Suprapubic skin (tissue), 4 donors: ENCODE measurements around the gene OR8G5.

ENCODE experiments used
- POLR2A ChIP-seq, 2 donors: fragments of 450-650 bp; IDR thresholded peaks; one replicate each; pipeline ENCODE4 v1.6.1; 2017; ENCODE audit warnings: antibody characterized with exemption in 2 of 2, mild to moderate bottlenecking in 2 of 2, moderate library complexity in 2 of 2
- POLR2AphosphoS5 ChIP-seq, 3 donors: sonication (generic); formaldehyde crosslinking; IDR thresholded peaks; one replicate each; pipeline ENCODE4 v1.6.1; 2017; ENCODE audit warnings: antibody characterized with exemption in 3 of 3
- TF ChIP-seq, protein P1 (sequence below), 2 donors: fragments of 200-600 bp in 1 of 2; fragments of 450-650 bp in 1 of 2; sonication (generic) in 1 of 2; IDR thresholded peaks; one replicate each; pipeline ENCODE4 v1.5.1; 2016 to 2019; ENCODE audit warnings: antibody characterized with exemption in 2 of 2, mild to moderate bottlenecking in 1 of 2, moderate library complexity in 1 of 2

DNA sequence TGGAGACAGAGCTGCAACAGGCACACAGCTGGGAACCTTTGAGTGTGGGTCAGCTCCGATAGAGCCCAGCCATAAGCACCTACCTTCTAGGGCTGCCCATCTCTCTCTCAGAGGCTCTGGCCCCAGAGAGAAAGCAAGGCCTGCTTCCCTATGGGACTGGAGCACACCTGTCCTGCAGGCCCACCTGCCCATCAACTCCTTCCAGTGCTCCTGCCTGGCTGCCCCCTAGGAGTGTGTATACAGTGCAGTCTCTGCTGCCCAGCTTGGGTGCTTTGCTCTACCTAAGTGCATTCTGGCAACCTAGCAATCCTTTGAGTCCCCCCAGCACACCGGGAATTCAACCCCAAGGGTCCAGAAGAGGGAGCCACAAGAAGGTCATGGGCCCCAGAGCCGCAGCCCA is 21.0 kb downstream of the OR8G5 start:
- TF ChIP-seq, protein P1, sequence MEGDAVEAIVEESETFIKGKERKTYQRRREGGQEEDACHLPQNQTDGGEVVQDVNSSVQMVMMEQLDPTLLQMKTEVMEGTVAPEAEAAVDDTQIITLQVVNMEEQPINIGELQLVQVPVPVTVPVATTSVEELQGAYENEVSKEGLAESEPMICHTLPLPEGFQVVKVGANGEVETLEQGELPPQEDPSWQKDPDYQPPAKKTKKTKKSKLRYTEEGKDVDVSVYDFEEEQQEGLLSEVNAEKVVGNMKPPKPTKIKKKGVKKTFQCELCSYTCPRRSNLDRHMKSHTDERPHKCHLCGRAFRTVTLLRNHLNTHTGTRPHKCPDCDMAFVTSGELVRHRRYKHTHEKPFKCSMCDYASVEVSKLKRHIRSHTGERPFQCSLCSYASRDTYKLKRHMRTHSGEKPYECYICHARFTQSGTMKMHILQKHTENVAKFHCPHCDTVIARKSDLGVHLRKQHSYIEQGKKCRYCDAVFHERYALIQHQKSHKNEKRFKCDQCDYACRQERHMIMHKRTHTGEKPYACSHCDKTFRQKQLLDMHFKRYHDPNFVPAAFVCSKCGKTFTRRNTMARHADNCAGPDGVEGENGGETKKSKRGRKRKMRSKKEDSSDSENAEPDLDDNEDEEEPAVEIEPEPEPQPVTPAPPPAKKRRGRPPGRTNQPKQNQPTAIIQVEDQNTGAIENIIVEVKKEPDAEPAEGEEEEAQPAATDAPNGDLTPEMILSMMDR (IDR thresholded peaks at IDR 0.05) = no peak
- no peak for TF ChIP-seq POLR2AphosphoS5 (IDR thresholded peaks at IDR 0.05)
- TF ChIP-seq POLR2A (IDR thresholded peaks at IDR 0.05) = no peak
